ENCODE data around the gene DUXA. TPM values are rescaled to one million over a fixed set of nuclear protein-coding genes. Genes with fewer than 3 reads are reported as not detected.
"Not testable (repeated sequence)": the region's sequence is repeated elsewhere in the genome, so short reads cannot be mapped to it uniquely, and the experiment has no call there.

Gene DUXA
- total RNA-seq, 1 donor from 2014 or later, result not detected

- peaks cover 2% of the 10 kb centered on the region for H3K27me3 Mint-ChIP-seq (ENCODE audit: unreplicated experiment)
- peaks cover 6% of the 10 kb centered on the region for H3K36me3 Mint-ChIP-seq (ENCODE audit: unreplicated experiment)
- no peak for TF ChIP-seq CTCF (IDR thresholded peaks at IDR 0.05; ENCODE audit: partially characterized antibody, unreplicated experiment)
- H3K9me3 Mint-ChIP-seq (ENCODE audit: unreplicated experiment), result peaks cover 5% of the 10 kb centered on the region
- no peak for DNase-seq
- H3K27ac Mint-ChIP-seq (ENCODE audit: unreplicated experiment), result no peak overlapping the region
- H3K4me1 Mint-ChIP-seq (ENCODE audit: low read depth, unreplicated experiment), result no peaks in the 10 kb centered on the region
- no peak overlapping the region for H3K4me3 Mint-ChIP-seq (ENCODE audit: unreplicated experiment)
These were observed 1.4 kb downstream of the DUXA start for GRCh38 chr19:57165846-57166245.

GRCh38 chr19:57161985-57162539 is 5.2 kb downstream of the DUXA start:
- H3K9me3 Mint-ChIP-seq (ENCODE audit: unreplicated experiment), result peaks cover 10% of the 10 kb centered on the region
- H3K27ac Mint-ChIP-seq (ENCODE audit: unreplicated experiment), result no peak overlapping the region
- H3K36me3 Mint-ChIP-seq (ENCODE audit: unreplicated experiment), result peaks cover 6% of the 10 kb centered on the region
- H3K27me3 Mint-ChIP-seq (ENCODE audit: unreplicated experiment), result peaks cover 2% of the 10 kb centered on the region
- no peak for TF ChIP-seq CTCF (IDR thresholded peaks at IDR 0.05; ENCODE audit: partially characterized antibody, unreplicated experiment)
- H3K4me1 Mint-ChIP-seq (ENCODE audit: low read depth, unreplicated experiment), result no peaks in the 10 kb centered on the region
- no peak overlapping the region for H3K4me3 Mint-ChIP-seq (ENCODE audit: unreplicated experiment)
- DNase-seq, result no peak

GRCh38 chr19:57152921-57153320 is 14.4 kb downstream of the DUXA start:
- no peak overlapping the region for H3K27ac Mint-ChIP-seq (ENCODE audit: unreplicated experiment)
- H3K4me3 Mint-ChIP-seq (ENCODE audit: unreplicated experiment), result no peak overlapping the region
- no peak for DNase-seq
- H3K4me1 Mint-ChIP-seq (ENCODE audit: low read depth, unreplicated experiment), result no peaks in the 10 kb centered on the region
- peaks cover 4% of the 10 kb centered on the region for H3K36me3 Mint-ChIP-seq (ENCODE audit: unreplicated experiment)
- no peak for TF ChIP-seq CTCF (IDR thresholded peaks at IDR 0.05; ENCODE audit: partially characterized antibody, unreplicated experiment)
- H3K27me3 Mint-ChIP-seq (ENCODE audit: unreplicated experiment), result peaks cover 4% of the 10 kb centered on the region
- H3K9me3 Mint-ChIP-seq (ENCODE audit: unreplicated experiment), result peaks cover 11% of the 10 kb centered on the region

GRCh38 chr19:57141699-57142098 is 25.6 kb downstream of the DUXA start:
- Mint-ChIP-seq H3K4me1 (ENCODE audit: low read depth, unreplicated experiment) (no peaks in the 10 kb centered on the region), H3K4me3 (ENCODE audit: unreplicated experiment) (no peak overlapping the region), H3K27ac (ENCODE audit: unreplicated experiment) (no peak overlapping the region), H3K9me3 (ENCODE audit: unreplicated experiment) (peaks cover 20% of the 10 kb centered on the region), H3K36me3 (ENCODE audit: unreplicated experiment) (peaks cover 9% of the 10 kb centered on the region), H3K27me3 (ENCODE audit: unreplicated experiment) (peaks cover 3% of the 10 kb centered on the region)
- no peak for DNase-seq
- TF ChIP-seq CTCF (IDR thresholded peaks at IDR 0.05; ENCODE audit: partially characterized antibody, unreplicated experiment), result no peak

GRCh38 chr19:57135797-57136196 is 31.5 kb downstream of the DUXA start:
- Mint-ChIP-seq H3K4me1 (ENCODE audit: low read depth, unreplicated experiment) (no peaks in the 10 kb centered on the region), H3K4me3 (ENCODE audit: unreplicated experiment) (no peak overlapping the region), H3K36me3 (ENCODE audit: unreplicated experiment) (peaks cover 9% of the 10 kb centered on the region), H3K9me3 (ENCODE audit: unreplicated experiment) (peaks cover 10% of the 10 kb centered on the region), H3K27me3 (ENCODE audit: unreplicated experiment) (peaks cover 3% of the 10 kb centered on the region), H3K27ac (ENCODE audit: unreplicated experiment) (no peak overlapping the region)
- DNase-seq, result no peak
- TF ChIP-seq CTCF (IDR thresholded peaks at IDR 0.05; ENCODE audit: partially characterized antibody, unreplicated experiment), result no peak

GRCh38 chr19:57127403-57127802 is 39.9 kb downstream of the DUXA start:
- H3K36me3 Mint-ChIP-seq (ENCODE audit: unreplicated experiment); H3K4me1 Mint-ChIP-seq (ENCODE audit: low read depth, unreplicated experiment); H3K4me3 Mint-ChIP-seq (ENCODE audit: unreplicated experiment); H3K9me3 Mint-ChIP-seq (ENCODE audit: unreplicated experiment); H3K27ac Mint-ChIP-seq (ENCODE audit: unreplicated experiment); H3K27me3 Mint-ChIP-seq (ENCODE audit: unreplicated experiment); DNase-seq: not testable (repeated sequence)

Data from glutamatergic neuron (in vitro differentiated cells).